ENCODE results near the gene SEPTIN5.

GRCh38 chr22:19674129-19674928 lies 40.0 kb upstream of the SEPTIN5 start:
- no peak for TF ChIP-seq RNF2 (IDR thresholded peaks at IDR 0.05; ENCODE audit: borderline replicate concordance, low read depth)
- TF ChIP-seq ESRRA (IDR thresholded peaks at IDR 0.05; ENCODE audit: borderline replicate concordance, low read length) = no peak
- no peak for TF ChIP-seq CTCF (IDR thresholded peaks at IDR 0.05)
- no peak for TF ChIP-seq POLR2A (IDR thresholded peaks at IDR 0.05; ENCODE audit: low read length)
- no peak for TF ChIP-seq MYC (IDR thresholded peaks at IDR 0.05; ENCODE audit: borderline replicate concordance, low read length)
- TF ChIP-seq NR3C1 (IDR thresholded peaks at IDR 0.05) = no peak
- no peak for TF ChIP-seq MAX (IDR thresholded peaks at IDR 0.05)
- no peak for TF ChIP-seq ZSCAN20 (CRISPR knock-in tag; IDR thresholded peaks at IDR 0.05)
- no peak for TF ChIP-seq E2F6 (IDR thresholded peaks at IDR 0.05; ENCODE audit: borderline replicate concordance, low read depth)
- no peak for TF ChIP-seq SMC3 (IDR thresholded peaks at IDR 0.05)
- TF ChIP-seq KDM1A (IDR thresholded peaks at IDR 0.05; ENCODE audit: low read depth) = no peak
- no peak for TF ChIP-seq CEBPB (IDR thresholded peaks at IDR 0.05)
- no peak for TF ChIP-seq REST (IDR thresholded peaks at IDR 0.05)
- TF ChIP-seq ELK1 (IDR thresholded peaks at IDR 0.05; ENCODE audit: low read depth, low read length) = no peak

Data from A549 (cell line).